ENCODE data around the gene FRMD4A. TPM values are rescaled to one million over a fixed set of nuclear protein-coding genes. Genes with fewer than 3 reads are reported as not detected.
"Not testable (repeated sequence)": the region's sequence is repeated elsewhere in the genome, so short reads cannot be mapped to it uniquely, and the experiment has no call there.

FRMD4A gene
- total RNA-seq, 1 experiment from 2014 or later = 20.2 TPM

- no peak for DNase-seq (ENCODE audit: low read depth)
Observed at GRCh38 chr10:14056610-14057332, 274.0 kb downstream of the FRMD4A start.

GRCh38 chr10:14052931-14053330, 277.8 kb downstream of the FRMD4A start:
- DNase-seq (ENCODE audit: low read depth) = no peak

- no peak for DNase-seq (ENCODE audit: low read depth)
Observed at GRCh38 chr10:14050598-14050997, 280.1 kb downstream of the FRMD4A start.

- DNase-seq (ENCODE audit: low read depth) = peak; percentile 51
Observed at GRCh38 chr10:14048930-14049613, 281.7 kb downstream of the FRMD4A start.

- no peak for DNase-seq (ENCODE audit: low read depth)
Observed at GRCh38 chr10:14047431-14047830, 283.3 kb downstream of the FRMD4A start.

GRCh38 chr10:14042051-14042450, 288.7 kb downstream of the FRMD4A start:
- DNase-seq (ENCODE audit: low read depth) = not testable (repeated sequence)

- no peak for DNase-seq (ENCODE audit: low read depth)
Observed at GRCh38 chr10:14040787-14041631, 289.7 kb downstream of the FRMD4A start.

- DNase-seq (ENCODE audit: low read depth) = no peak
Observed at GRCh38 chr10:14039968-14040668, 290.6 kb downstream of the FRMD4A start.

GRCh38 chr10:14036233-14036632, 294.5 kb downstream of the FRMD4A start:
- DNase-seq (ENCODE audit: low read depth) = no peak

- DNase-seq (ENCODE audit: low read depth) = no peak
Observed at GRCh38 chr10:14035506-14035905, 295.2 kb downstream of the FRMD4A start.

- DNase-seq (ENCODE audit: low read depth) = peak; percentile 55
Observed at GRCh38 chr10:14032406-14032998, 298.2 kb downstream of the FRMD4A start.

- DNase-seq (ENCODE audit: low read depth) = no peak
Observed at GRCh38 chr10:14026325-14026724, 304.4 kb downstream of the FRMD4A start.

GRCh38 chr10:14025283-14026189, 305.2 kb downstream of the FRMD4A start:
- DNase-seq (ENCODE audit: low read depth) = no peak

GRCh38 chr10:14024329-14025202, 306.2 kb downstream of the FRMD4A start:
- DNase-seq (ENCODE audit: low read depth) = no peak

GRCh38 chr10:14023673-14024328, 306.9 kb downstream of the FRMD4A start:
- DNase-seq (ENCODE audit: low read depth) = no peak

- no peak for DNase-seq (ENCODE audit: low read depth)
Observed at GRCh38 chr10:14022954-14023672, 307.6 kb downstream of the FRMD4A start.

- no peak for DNase-seq (ENCODE audit: low read depth)
Observed at GRCh38 chr10:14022052-14022451, 308.7 kb downstream of the FRMD4A start.

- DNase-seq (ENCODE audit: low read depth) = no peak
Observed at GRCh38 chr10:14020037-14020664, 310.6 kb downstream of the FRMD4A start.
